GM18505 (cell line): ENCODE measurements around the gene PRTG.
"Not testable (repeated sequence)": the region's sequence is repeated elsewhere in the genome, so short reads cannot be mapped to it uniquely, and the experiment has no call there.

Experiments
- ATAC-seq: cut with Tn5 transposase; IDR thresholded peaks from one replicate; pipeline ENCODE4 v1.9.1; 2021; ENCODE audit not compliant: unreplicated experiment
- POLR2A ChIP-seq: IDR thresholded peaks from 4 replicates; pipeline ENCODE4 v1.6.1; 2011; ENCODE audit warnings: borderline replicate concordance; ENCODE audit not compliant: insufficient read depth, insufficient read length; ENCODE audit errors: extremely low read depth

The PRTG gene

GRCh38 chr15:55698653-55699052 lies 44.3 kb downstream of the PRTG start:
- no peak for ATAC-seq
- no peak for TF ChIP-seq POLR2A

- no peak for TF ChIP-seq POLR2A
- no peak for ATAC-seq
Observed at GRCh38 chr15:55696221-55696620, 46.7 kb downstream of the PRTG start.

GRCh38 chr15:55695432-55695831 lies 47.5 kb downstream of the PRTG start:
- no peak for TF ChIP-seq POLR2A
- ATAC-seq, result no peak

- ATAC-seq, result peak; percentile 94
- no peak for TF ChIP-seq POLR2A
Observed at GRCh38 chr15:55694652-55695150, 48.3 kb downstream of the PRTG start.

- ATAC-seq, result not testable (repeated sequence)
Observed at GRCh38 chr15:55693116-55693515, 49.8 kb downstream of the PRTG start.

GRCh38 chr15:55687792-55688191 lies 55.2 kb downstream of the PRTG start:
- no peak for TF ChIP-seq POLR2A

GRCh38 chr15:55685286-55685685 lies 57.7 kb downstream of the PRTG start:
- peak; percentile 72 for ATAC-seq
- TF ChIP-seq POLR2A, result no peak

More at GRCh38 chr15:55687792-55688191, 55.2 kb downstream of the PRTG start:
- ATAC-seq, result no peak

- no peak for ATAC-seq
Observed at GRCh38 chr15:55683376-55683775, 59.6 kb downstream of the PRTG start.

GRCh38 chr15:55681631-55682030 lies 61.3 kb downstream of the PRTG start:
- TF ChIP-seq POLR2A, result no peak
- ATAC-seq, result peak; percentile 47

More at GRCh38 chr15:55683376-55683775, 59.6 kb downstream of the PRTG start:
- TF ChIP-seq POLR2A, result no peak

- no peak for ATAC-seq
- TF ChIP-seq POLR2A, result no peak
Observed at GRCh38 chr15:55676507-55676906, 66.4 kb downstream of the PRTG start.

- TF ChIP-seq POLR2A, result no peak
- ATAC-seq, result no peak
Observed at GRCh38 chr15:55673287-55673686, 69.7 kb downstream of the PRTG start.

- TF ChIP-seq POLR2A, result no peak
- ATAC-seq, result no peak
Observed at GRCh38 chr15:55669270-55669669, 73.7 kb downstream of the PRTG start.

- no peak for TF ChIP-seq POLR2A
- ATAC-seq, result no peak
Observed at GRCh38 chr15:55665605-55666227, 77.2 kb downstream of the PRTG start.

GRCh38 chr15:55661428-55661827 lies 81.5 kb downstream of the PRTG start:
- no peak for ATAC-seq
- no peak for TF ChIP-seq POLR2A

GRCh38 chr15:55660153-55660552 lies 82.8 kb downstream of the PRTG start:
- ATAC-seq, result no peak
- TF ChIP-seq POLR2A, result no peak
